Fibroblast of lung (primary cell): ENCODE results near the gene STIMATE.
A peak's percentile ranks its signal among the peaks of the same experiment; 100 is the strongest.

Experiments used
- EZH2 ChIP-seq: IDR thresholded peaks from 2 replicates; pipeline ENCODE4 v1.5.1; 2012; ENCODE audit warnings: low read length, control low read depth, mild to moderate bottlenecking; ENCODE audit errors: missing control alignments
- TF ChIP-seq, protein P1 (sequence below), 2 donors: IDR thresholded peaks in 1 of 2; conservative IDR thresholded peaks in 1 of 2; 1 replicate in 1 of 2; 2 replicates in 1 of 2; pipeline ENCODE4 v1.5.1; 2011 to 2012; ENCODE audit warnings: low read length in 2 of 2, control low read depth in 1 of 2, inconsistent platforms in 1 of 2, low read depth in 1 of 2, mild to moderate bottlenecking in 1 of 2

DNA sequence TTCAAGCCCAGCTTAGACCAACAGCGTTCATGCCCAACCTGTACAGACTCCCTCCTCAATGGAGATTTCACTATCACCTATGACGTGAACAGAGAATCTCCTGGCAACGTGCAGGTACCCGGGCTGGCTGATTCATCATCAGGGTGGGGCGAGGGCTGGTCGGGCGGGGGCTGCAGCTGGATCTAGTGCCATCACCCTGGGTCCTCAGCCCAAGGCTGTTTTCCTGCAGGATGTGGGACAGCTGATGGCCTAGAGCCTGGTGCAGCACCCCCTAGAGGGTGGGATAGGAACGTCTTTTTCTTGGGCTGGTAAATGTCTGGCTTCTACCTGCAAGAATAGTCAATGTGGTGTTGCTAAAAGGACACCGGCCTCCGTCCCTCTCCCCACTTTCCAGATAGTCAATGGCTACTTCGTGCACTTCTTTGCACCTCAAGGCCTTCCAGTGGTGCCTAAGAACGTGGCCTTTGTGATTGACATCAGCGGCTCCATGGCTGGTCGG is 98.3 kb downstream of the STIMATE start:
- TF ChIP-seq, protein P1, sequence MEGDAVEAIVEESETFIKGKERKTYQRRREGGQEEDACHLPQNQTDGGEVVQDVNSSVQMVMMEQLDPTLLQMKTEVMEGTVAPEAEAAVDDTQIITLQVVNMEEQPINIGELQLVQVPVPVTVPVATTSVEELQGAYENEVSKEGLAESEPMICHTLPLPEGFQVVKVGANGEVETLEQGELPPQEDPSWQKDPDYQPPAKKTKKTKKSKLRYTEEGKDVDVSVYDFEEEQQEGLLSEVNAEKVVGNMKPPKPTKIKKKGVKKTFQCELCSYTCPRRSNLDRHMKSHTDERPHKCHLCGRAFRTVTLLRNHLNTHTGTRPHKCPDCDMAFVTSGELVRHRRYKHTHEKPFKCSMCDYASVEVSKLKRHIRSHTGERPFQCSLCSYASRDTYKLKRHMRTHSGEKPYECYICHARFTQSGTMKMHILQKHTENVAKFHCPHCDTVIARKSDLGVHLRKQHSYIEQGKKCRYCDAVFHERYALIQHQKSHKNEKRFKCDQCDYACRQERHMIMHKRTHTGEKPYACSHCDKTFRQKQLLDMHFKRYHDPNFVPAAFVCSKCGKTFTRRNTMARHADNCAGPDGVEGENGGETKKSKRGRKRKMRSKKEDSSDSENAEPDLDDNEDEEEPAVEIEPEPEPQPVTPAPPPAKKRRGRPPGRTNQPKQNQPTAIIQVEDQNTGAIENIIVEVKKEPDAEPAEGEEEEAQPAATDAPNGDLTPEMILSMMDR (conservative IDR thresholded peaks at IDR 0.05 in 1 of 2, IDR thresholded peaks at IDR 0.05 in 1 of 2; ENCODE audit: low read depth in 1 of 2, low read length in 2 of 2) = peak; percentile 15 to 41
- no peak for TF ChIP-seq EZH2
